BLaER1 treated with 17β-estradiol and CSF1 and Interleukin-3, amounts not matched to agents 10 nM and 100 nM (cell line): ENCODE measurements around the gene HBB.
A peak's percentile ranks its signal among the peaks of the same experiment; 100 is the strongest.

Experiments used
- H3K27ac ChIP-seq, 11 experiments: shearing (Covaris generic); formaldehyde crosslinking; 2 replicates each; pipeline ENCODE4 v1.8.1; 2022
- H3K27me3 ChIP-seq, 11 experiments: shearing (Covaris generic); formaldehyde crosslinking; 2 replicates each; pipeline ENCODE4 v1.8.1; 2022
- H3K36me3 ChIP-seq, 11 experiments: shearing (Covaris generic); formaldehyde crosslinking; 2 replicates each; pipeline ENCODE4 v1.8.1; 2022
- H3K4me1 ChIP-seq, 10 experiments: shearing (Covaris generic); formaldehyde crosslinking; 2 replicates each; pipeline ENCODE4 v1.8.1; 2022
- H3K4me2 ChIP-seq, 11 experiments: shearing (Covaris generic); formaldehyde crosslinking; 2 replicates each; pipeline ENCODE4 v1.8.1; 2022
- H3K4me3 ChIP-seq, 10 experiments: shearing (Covaris generic); formaldehyde crosslinking; 2 replicates each; pipeline ENCODE4 v1.8.1; 2022
- H3K9ac ChIP-seq, 11 experiments: shearing (Covaris generic); formaldehyde crosslinking; 2 replicates each; pipeline ENCODE4 v1.8.1; 2022
- H3K9me3 ChIP-seq, 11 experiments: shearing (Covaris generic); formaldehyde crosslinking; replicated peaks in 1 of 11; 2 replicates each; pipeline ENCODE4 v1.8.1; 2022
- H4K20me1 ChIP-seq, 11 experiments: shearing (Covaris generic); formaldehyde crosslinking; 2 replicates each; pipeline ENCODE4 v1.8.1; 2022
- Cebpa-rat ChIP-seq, 11 experiments: shearing (Covaris generic); IDR thresholded peaks; 2 replicates each; pipeline ENCODE4 v1.8.1; 2022

HBB gene

DNA sequence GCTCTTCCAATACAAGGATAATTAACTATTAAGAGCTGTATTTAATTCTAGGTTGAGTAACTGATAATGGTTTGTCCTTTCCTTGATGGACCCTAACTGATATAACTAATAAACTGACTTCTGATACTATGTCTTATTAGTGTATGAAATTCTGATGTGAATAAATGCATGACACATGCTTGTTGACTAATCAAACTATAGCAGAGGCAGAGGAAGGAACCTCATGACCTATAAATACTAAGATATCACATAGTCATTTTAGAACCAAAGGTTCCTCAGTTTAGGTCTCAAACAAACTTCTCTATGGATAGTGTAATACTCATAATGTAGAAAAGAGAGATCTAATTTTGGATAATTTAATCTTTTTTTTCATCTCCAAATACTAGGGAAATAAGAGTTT, 12.2 kb upstream of the HBB start:
- TF ChIP-seq Cebpa-rat (IDR thresholded peaks at IDR 0.05), result no peak
- Histone ChIP-seq H3K27me3 (no peaks in the 10 kb centered on the region), H3K27ac (no peak overlapping the region), H3K4me2 (peak overlapping the region in 1 of 11 experiments; percentile 19; a peak in 2 of 22 replicates), H3K9me3 (no peaks in the 10 kb centered on the region), H3K36me3 (no peaks in the 10 kb centered on the region), H3K4me3 (no peak overlapping the region), H3K9ac (no peak overlapping the region), H3K4me1 (peaks cover 7 to 23% (median 8%) of the 10 kb centered on the region in 10 experiments), H4K20me1 (no peaks in the 10 kb centered on the region)

DNA sequence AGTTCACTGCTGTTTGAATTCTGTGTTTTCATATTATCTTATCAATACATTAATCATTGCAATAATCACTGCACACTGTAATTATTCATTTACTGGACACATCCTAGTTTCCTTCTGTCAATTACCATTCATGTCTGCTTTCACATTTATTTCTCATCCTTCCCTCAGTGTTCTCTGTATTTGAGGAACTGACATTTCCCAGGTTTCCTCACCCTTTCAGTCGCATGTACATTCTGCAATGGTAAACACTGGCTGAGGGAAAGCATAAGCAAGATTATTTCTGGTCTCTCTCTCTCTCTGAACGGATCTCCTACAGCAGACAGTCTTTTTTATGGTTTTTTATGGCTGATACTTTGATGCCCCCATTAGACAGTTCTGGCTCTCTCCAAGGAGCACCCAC, 11.6 kb upstream of the HBB start:
- Histone ChIP-seq H3K9me3 (no peaks in the 10 kb centered on the region), H3K4me1 (peaks cover 10 to 27% (median 11%) of the 10 kb centered on the region in 10 experiments), H3K9ac (no peak overlapping the region), H3K4me3 (no peak overlapping the region), H3K4me2 (peak overlapping the region in 2 of 11 experiments; percentile 19 to 55; a peak in 3 of 22 replicates), H4K20me1 (no peaks in the 10 kb centered on the region), H3K27ac (no peak overlapping the region), H3K36me3 (no peaks in the 10 kb centered on the region), H3K27me3 (no peaks in the 10 kb centered on the region)
- no peak for TF ChIP-seq Cebpa-rat (IDR thresholded peaks at IDR 0.05)

- no peak for TF ChIP-seq Cebpa-rat (IDR thresholded peaks at IDR 0.05)
- Histone ChIP-seq H3K4me2 (no peak overlapping the region), H3K4me1 (peaks cover 10 to 33% (median 11%) of the 10 kb centered on the region in 10 experiments), H3K27ac (no peak overlapping the region), H4K20me1 (no peaks in the 10 kb centered on the region), H3K27me3 (no peaks in the 10 kb centered on the region), H3K9ac (no peak overlapping the region), H3K36me3 (no peaks in the 10 kb centered on the region), H3K4me3 (no peak overlapping the region), H3K9me3 (no peaks in the 10 kb centered on the region)
Observed at GRCh38 chr11:5237420-5237819, 10.5 kb upstream of the HBB start.

DNA sequence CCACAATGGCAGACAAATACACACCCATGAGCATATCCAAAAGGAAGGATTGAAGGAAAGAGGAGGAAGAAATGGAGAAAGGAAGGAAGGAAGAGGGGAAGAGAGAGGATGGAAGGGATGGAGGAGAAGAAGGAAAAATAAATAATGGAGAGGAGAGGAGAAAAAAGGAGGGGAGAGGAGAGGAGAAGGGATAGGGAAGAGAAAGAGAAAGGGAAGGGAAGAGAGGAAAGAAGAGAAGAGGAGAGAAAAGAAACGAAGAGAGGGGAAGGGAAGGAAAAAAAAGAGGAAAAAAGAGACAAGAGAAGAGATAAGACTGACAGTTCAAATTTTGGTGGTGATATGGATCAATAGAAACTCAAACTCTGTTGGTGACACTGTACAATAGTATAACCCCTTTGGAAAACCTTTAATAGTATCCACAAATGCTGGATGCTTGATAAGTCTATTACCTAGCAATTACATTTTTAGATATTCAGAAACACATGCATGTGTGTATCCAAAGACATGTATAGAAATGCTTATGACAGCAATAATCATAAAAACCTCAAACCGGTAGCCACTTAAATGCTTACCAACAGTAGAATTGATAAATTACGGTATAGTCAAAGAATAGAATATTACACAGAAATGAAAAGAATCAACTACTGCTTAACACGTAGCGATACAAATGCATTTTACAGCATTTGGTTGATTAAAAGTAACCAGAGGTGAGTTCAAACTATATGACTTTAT, 8.7 kb upstream of the HBB start:
- no peak for TF ChIP-seq Cebpa-rat (IDR thresholded peaks at IDR 0.05)
- Histone ChIP-seq H3K36me3 (no peaks in the 10 kb centered on the region), H3K27ac (no peak overlapping the region), H3K4me2 (no peak overlapping the region), H3K9me3 (no peaks in the 10 kb centered on the region), H4K20me1 (no peaks in the 10 kb centered on the region), H3K4me3 (no peak overlapping the region), H3K9ac (no peak overlapping the region), H3K4me1 (peaks cover 10 to 41% (median 11%) of the 10 kb centered on the region in 10 experiments), H3K27me3 (no peaks in the 10 kb centered on the region)

DNA sequence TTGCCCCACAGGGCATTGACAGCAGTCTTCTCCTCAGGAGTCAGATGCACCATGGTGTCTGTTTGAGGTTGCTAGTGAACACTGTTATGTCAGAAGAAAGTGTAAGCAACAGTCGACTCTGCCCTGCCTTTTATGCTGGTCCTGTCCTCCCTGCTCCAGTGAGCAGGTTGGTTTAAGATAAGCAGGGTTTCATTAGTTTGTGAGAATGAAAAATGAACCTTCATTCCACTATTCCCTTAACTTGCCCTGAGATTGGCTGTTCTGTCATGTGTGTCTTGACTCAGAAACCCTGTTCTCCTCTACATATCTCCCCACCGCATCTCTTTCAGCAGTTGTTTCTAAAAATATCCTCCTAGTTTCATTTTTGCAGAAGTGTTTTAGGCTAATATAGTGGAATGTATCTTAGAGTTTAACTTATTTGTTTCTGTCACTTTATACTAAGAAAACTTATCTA, 7.5 kb upstream of the HBB start, which contains the start of gene HBD:
HBD (minus strand) TSS at position 103 of the 454 bp plus-strand sequence; CDS start at position 53, 50 bp downstream.
- H3K9me3 ChIP-seq, result no peaks in the 10 kb centered on the region
- no peak for TF ChIP-seq Cebpa-rat (IDR thresholded peaks at IDR 0.05)
- H3K4me1 ChIP-seq, result peaks cover 10 to 41% (median 11%) of the 10 kb centered on the region in 10 experiments
- no peak within 1 kb of the TSS for H3K9ac ChIP-seq
- no peaks in the 10 kb centered on the region for H3K36me3 ChIP-seq
- H4K20me1 ChIP-seq, result no peaks in the 10 kb centered on the region
- H3K27ac ChIP-seq, result 0 out of 22 replicates have a peak within 1 kb of the TSS, but pooled peaks of 1 of the 11 experiments have one; percentile 13
- H3K4me2 ChIP-seq, result peak within 1 kb of the TSS; percentile 40 to 80 (median 62)
- H3K4me3 ChIP-seq, result no peak within 1 kb of the TSS
- H3K27me3 ChIP-seq, result no peaks in the 10 kb centered on the region

DNA sequence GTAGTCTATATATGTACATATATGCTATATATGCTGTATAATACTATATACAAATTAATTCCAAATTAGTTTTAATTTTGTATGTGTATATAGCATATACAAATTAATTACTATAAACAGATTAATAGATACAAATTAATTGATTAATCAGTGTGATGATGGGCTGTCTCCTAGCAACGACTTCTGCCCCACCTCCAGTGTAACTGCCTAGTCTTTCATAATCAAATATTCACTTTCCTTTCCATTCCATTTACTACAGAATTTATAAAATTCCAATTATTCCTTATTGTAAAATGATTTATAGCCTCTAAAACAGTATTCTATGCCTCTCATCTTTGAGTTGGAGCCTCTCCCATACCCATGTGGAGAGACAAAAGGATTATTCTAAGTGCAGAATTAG, 6.4 kb upstream of the HBB start:
- Histone ChIP-seq H3K27me3 (no peaks in the 10 kb centered on the region), H3K4me1 (peaks cover 10 to 32% (median 11%) of the 10 kb centered on the region in 10 experiments), H3K36me3 (no peaks in the 10 kb centered on the region), H3K9me3 (no peaks in the 10 kb centered on the region), H3K27ac (no peak overlapping the region), H3K4me2 (no peak overlapping the region), H3K9ac (no peak overlapping the region), H4K20me1 (no peaks in the 10 kb centered on the region), H3K4me3 (no peak overlapping the region)
- TF ChIP-seq Cebpa-rat (IDR thresholded peaks at IDR 0.05), result no peak

GRCh38 chr11:5232821-5233220, 6.0 kb upstream of the HBB start:
- H3K4me2 ChIP-seq, result peak overlapping the region in 2 of 11 experiments; percentile 30 to 45; a peak in 4 of 22 replicates
- H4K20me1 ChIP-seq, result no peaks in the 10 kb centered on the region
- no peak overlapping the region for H3K9ac ChIP-seq
- H3K27me3 ChIP-seq, result no peaks in the 10 kb centered on the region
- H3K36me3 ChIP-seq, result no peaks in the 10 kb centered on the region
- peaks cover 10 to 31% (median 11%) of the 10 kb centered on the region in 10 experiments for H3K4me1 ChIP-seq
- H3K4me3 ChIP-seq, result no peak overlapping the region
- no peaks in the 10 kb centered on the region for H3K9me3 ChIP-seq
- no peak for TF ChIP-seq Cebpa-rat (IDR thresholded peaks at IDR 0.05)
- H3K27ac ChIP-seq, result no peak overlapping the region

- H3K4me3 ChIP-seq, result no peak overlapping the region
- TF ChIP-seq Cebpa-rat (IDR thresholded peaks at IDR 0.05), result no peak
- no peaks in the 10 kb centered on the region for H4K20me1 ChIP-seq
- H3K36me3 ChIP-seq, result no peaks in the 10 kb centered on the region
- H3K9ac ChIP-seq, result no peak overlapping the region
- no peaks in the 10 kb centered on the region for H3K9me3 ChIP-seq
- H3K4me1 ChIP-seq, result peaks cover 10 to 31% (median 11%) of the 10 kb centered on the region in 10 experiments
- H3K27ac ChIP-seq, result no peak overlapping the region
- H3K4me2 ChIP-seq, result peak overlapping the region in 2 of 11 experiments; percentile 30 to 45; a peak in 4 of 22 replicates
- H3K27me3 ChIP-seq, result no peaks in the 10 kb centered on the region
Observed at GRCh38 chr11:5232176-5232575, 5.3 kb upstream of the HBB start.

GRCh38 chr11:5231111-5231510, 4.2 kb upstream of the HBB start:
- Histone ChIP-seq H3K4me3 (no peak overlapping the region), H3K9ac (no peak overlapping the region), H4K20me1 (no peaks in the 10 kb centered on the region), H3K4me2 (no peak overlapping the region), H3K36me3 (no peaks in the 10 kb centered on the region), H3K27me3 (no peaks in the 10 kb centered on the region), H3K9me3 (no peaks in the 10 kb centered on the region), H3K27ac (no peak overlapping the region), H3K4me1 (peaks cover 10 to 31% (median 11%) of the 10 kb centered on the region in 10 experiments)
- TF ChIP-seq Cebpa-rat (IDR thresholded peaks at IDR 0.05), result no peak

DNA sequence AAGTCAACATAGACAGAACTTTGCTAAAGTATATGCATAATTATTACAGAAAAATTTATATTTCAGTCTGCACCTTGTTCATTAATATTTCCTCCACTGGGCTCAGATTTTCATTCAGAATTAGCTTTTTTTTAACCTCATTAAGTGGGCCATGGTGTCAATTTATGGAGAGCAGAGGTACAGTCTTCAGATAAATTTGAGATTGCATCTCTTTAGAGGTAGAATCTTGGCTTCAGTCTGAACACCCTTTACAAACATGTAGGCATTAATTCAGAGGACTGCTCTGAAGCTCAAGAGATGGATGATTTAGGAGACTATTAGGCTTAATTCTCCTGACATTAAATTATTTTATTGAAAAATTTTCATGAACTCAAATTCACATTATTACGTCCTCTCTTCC, 3.4 kb upstream of the HBB start:
- Histone ChIP-seq H3K27ac (no peak overlapping the region), H3K4me2 (no peak overlapping the region)

More for the DNA sequence above, 3.4 kb upstream of the HBB start:
- H4K20me1 ChIP-seq, result no peaks in the 10 kb centered on the region
- no peak for TF ChIP-seq Cebpa-rat (IDR thresholded peaks at IDR 0.05)
- H3K9ac ChIP-seq, result no peak overlapping the region
- no peaks in the 10 kb centered on the region for H3K27me3 ChIP-seq
- no peaks in the 10 kb centered on the region for H3K9me3 ChIP-seq
- H3K4me1 ChIP-seq, result peaks cover 10 to 31% (median 11%) of the 10 kb centered on the region in 10 experiments
- H3K4me3 ChIP-seq, result no peak overlapping the region
- H3K36me3 ChIP-seq, result no peaks in the 10 kb centered on the region
